GM19468 (cell line): ENCODE results near the gene DYNC2H1.

Experiments
- ATAC-seq: cut with Tn5 transposase; IDR thresholded peaks from one replicate; pipeline ENCODE4 v1.9.1; 2021; ENCODE audit warnings: mild to moderate bottlenecking, moderate library complexity, moderate number of reproducible peaks; ENCODE audit not compliant: unreplicated experiment; ENCODE audit errors: extremely low read depth

Gene DYNC2H1

GRCh38 chr11:103448966-103449365 is 339.7 kb downstream of the DYNC2H1 start:
- no peak for ATAC-seq

GRCh38 chr11:103450241-103450640 is 341.0 kb downstream of the DYNC2H1 start:
- no peak for ATAC-seq

- no peak for ATAC-seq
Measured at GRCh38 chr11:103453126-103453525, 343.9 kb downstream of the DYNC2H1 start.

GRCh38 chr11:103453915-103454709 is 344.9 kb downstream of the DYNC2H1 start:
- ATAC-seq: no peak

GRCh38 chr11:103464420-103464819 is 355.2 kb downstream of the DYNC2H1 start:
- no peak for ATAC-seq

GRCh38 chr11:103465555-103466140 is 356.4 kb downstream of the DYNC2H1 start:
- no peak for ATAC-seq

GRCh38 chr11:103471546-103471945 is 362.3 kb downstream of the DYNC2H1 start:
- ATAC-seq: no peak

GRCh38 chr11:103476874-103477273 is 367.6 kb downstream of the DYNC2H1 start:
- ATAC-seq: no peak

GRCh38 chr11:103480421-103480820 is 371.2 kb downstream of the DYNC2H1 start:
- ATAC-seq: no peak

GRCh38 chr11:103483996-103484395 is 374.8 kb downstream of the DYNC2H1 start:
- ATAC-seq: no peak

GRCh38 chr11:103484545-103484944 is 375.3 kb downstream of the DYNC2H1 start:
- ATAC-seq: no peak

- no peak for ATAC-seq
Measured at GRCh38 chr11:103486604-103487003, 377.4 kb downstream of the DYNC2H1 start.

- no peak for ATAC-seq
Measured at GRCh38 chr11:103487113-103487512, 377.9 kb downstream of the DYNC2H1 start.

GRCh38 chr11:103488031-103488461 is 378.8 kb downstream of the DYNC2H1 start:
- ATAC-seq: no peak

- no peak for ATAC-seq
Measured at GRCh38 chr11:103488579-103488978, 379.4 kb downstream of the DYNC2H1 start.

- no peak for ATAC-seq
Measured at GRCh38 chr11:103491777-103492176, 382.6 kb downstream of the DYNC2H1 start.

GRCh38 chr11:103494491-103494890 is 385.3 kb downstream of the DYNC2H1 start:
- ATAC-seq: no peak

- ATAC-seq: no peak
Measured at GRCh38 chr11:103497268-103497667, 388.0 kb downstream of the DYNC2H1 start.

GRCh38 chr11:103499710-103500340 is 390.6 kb downstream of the DYNC2H1 start:
- ATAC-seq: no peak

GRCh38 chr11:103515283-103515682 is 406.1 kb downstream of the DYNC2H1 start:
- no peak for ATAC-seq

GRCh38 chr11:103520792-103521191 is 411.6 kb downstream of the DYNC2H1 start:
- ATAC-seq: no peak
